ENCODE data around the gene HDGF.

DNA sequence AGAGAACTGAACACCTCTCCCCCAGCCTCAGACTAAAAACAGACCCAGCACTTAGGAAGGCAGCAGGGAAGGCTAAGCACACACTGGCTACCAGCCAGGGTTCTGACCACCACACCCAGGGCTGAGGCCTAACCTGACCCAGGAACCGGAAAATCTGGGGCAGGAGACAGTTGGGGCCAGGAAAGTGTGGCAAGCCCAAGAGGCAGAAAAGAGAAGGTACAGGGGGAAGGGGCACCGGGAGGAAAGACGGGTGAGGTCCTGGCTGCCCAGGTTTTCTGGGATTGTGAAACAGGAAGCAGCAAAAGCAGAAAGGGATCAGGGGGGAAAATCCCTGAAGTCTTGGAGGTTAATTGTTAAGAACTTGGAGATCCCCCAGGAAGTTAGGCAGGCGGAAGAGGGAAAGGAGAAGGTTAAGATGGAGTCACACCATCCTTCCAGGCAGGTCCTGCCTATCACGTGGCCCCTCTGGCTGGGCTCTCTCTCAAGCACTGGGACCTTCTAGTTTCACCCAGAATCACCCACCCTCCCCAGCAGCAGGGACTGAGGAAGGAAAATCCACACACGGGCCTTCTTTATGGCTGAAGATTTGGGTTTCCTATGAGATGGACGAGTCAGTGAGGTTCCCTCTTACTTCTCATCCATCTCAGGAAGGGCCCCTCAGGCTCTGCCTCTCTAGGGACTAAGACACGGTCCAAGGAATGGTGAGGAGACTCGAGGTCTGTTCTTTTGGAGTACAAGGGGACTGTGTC lies 2.6 kb downstream of the HDGF start:
- TF ChIP-seq, protein P1, sequence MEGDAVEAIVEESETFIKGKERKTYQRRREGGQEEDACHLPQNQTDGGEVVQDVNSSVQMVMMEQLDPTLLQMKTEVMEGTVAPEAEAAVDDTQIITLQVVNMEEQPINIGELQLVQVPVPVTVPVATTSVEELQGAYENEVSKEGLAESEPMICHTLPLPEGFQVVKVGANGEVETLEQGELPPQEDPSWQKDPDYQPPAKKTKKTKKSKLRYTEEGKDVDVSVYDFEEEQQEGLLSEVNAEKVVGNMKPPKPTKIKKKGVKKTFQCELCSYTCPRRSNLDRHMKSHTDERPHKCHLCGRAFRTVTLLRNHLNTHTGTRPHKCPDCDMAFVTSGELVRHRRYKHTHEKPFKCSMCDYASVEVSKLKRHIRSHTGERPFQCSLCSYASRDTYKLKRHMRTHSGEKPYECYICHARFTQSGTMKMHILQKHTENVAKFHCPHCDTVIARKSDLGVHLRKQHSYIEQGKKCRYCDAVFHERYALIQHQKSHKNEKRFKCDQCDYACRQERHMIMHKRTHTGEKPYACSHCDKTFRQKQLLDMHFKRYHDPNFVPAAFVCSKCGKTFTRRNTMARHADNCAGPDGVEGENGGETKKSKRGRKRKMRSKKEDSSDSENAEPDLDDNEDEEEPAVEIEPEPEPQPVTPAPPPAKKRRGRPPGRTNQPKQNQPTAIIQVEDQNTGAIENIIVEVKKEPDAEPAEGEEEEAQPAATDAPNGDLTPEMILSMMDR (IDR thresholded peaks at IDR 0.05; ENCODE audit: low read length), result no peak
- no peak for TF ChIP-seq EZH2 (IDR thresholded peaks at IDR 0.05; ENCODE audit: borderline replicate concordance, low read length)
